Renal cortex interstitium (tissue), 11 donors: ENCODE results near the gene MEGF8. TPM values are rescaled to one million over a fixed set of nuclear protein-coding genes. Genes with fewer than 3 reads are reported as not detected.
A peak's percentile ranks its signal among the peaks of the same experiment; 100 is the strongest.

Experiments
- DNase-seq, 11 donors: peaks; one replicate each; pipeline ENCODE4 v3.0.0-alpha.2; 2013; ENCODE audit warnings: low read depth in 9 of 11, low spot score in 4 of 11; ENCODE audit errors: extremely low read depth in 1 of 11
- polyA plus RNA-seq, 3 donors: library from polyadenylated mRNA; unstranded; fragments of 120-200 nt; gene quantifications; one replicate each; pipeline ENCODE4 v1.2.1, GENCODE V29; 2013; ENCODE audit not compliant: insufficient read length in 3 of 3

Gene MEGF8
- polyA plus RNA-seq, 3 donors, result 36.5 to 49.2 (median 47.5) TPM

GRCh38 chr19:42421101-42421500, 95.7 kb downstream of the MEGF8 start:
- no peak for DNase-seq

- no peak for DNase-seq
Observed at GRCh38 chr19:42421591-42422031, 96.2 kb downstream of the MEGF8 start.

GRCh38 chr19:42422092-42422900, 96.9 kb downstream of the MEGF8 start:
- DNase-seq, result no peak

- peak in 7 of 11 donors; percentile 40 to 66 (median 53) for DNase-seq
Observed at GRCh38 chr19:42422901-42423461, 97.5 kb downstream of the MEGF8 start.

- peak; percentile 80 to 95 (median 90) for DNase-seq
Observed at GRCh38 chr19:42423462-42424344, 98.3 kb downstream of the MEGF8 start.

GRCh38 chr19:42424345-42424707, 98.9 kb downstream of the MEGF8 start:
- no peak for DNase-seq

- no peak for DNase-seq
Observed at GRCh38 chr19:42424712-42425131, 99.3 kb downstream of the MEGF8 start.

GRCh38 chr19:42426643-42427042, 101.2 kb downstream of the MEGF8 start:
- DNase-seq, result no peak

- peak in 6 of 11 donors; percentile 40 to 70 (median 57) for DNase-seq
Observed at GRCh38 chr19:42427313-42427712, 101.9 kb downstream of the MEGF8 start, which contains the start of gene LIPE. LIPE (minus strand) TSS chr19:42427388; CDS start chr19:42427149, 239 bp downstream.

Other genes starting within 250 kb of the MEGF8 start
- gene ZNF574, start 249.5 kb upstream of the MEGF8 start, polyA plus RNA-seq, result 10 to 100 TPM; 11.2 to 18.4 (median 15.4) TPM
- gene POU2F2, start 193.2 kb upstream of the MEGF8 start, polyA plus RNA-seq, result 1 to 10 TPM in 1 of 3 donors, under 1 TPM in 2; 0.67 to 1.3 (median 0.92) TPM
- gene DEDD2, start 108.0 kb upstream of the MEGF8 start, polyA plus RNA-seq, result 10 to 100 TPM; 23.8 to 30.5 (median 29.2) TPM
- 1 to 10 TPM; 7.6 to 9.2 (median 9.0) TPM for gene ZNF526, start 105.3 kb upstream of the MEGF8 start, polyA plus RNA-seq
- gene GSK3A, start 83.0 kb upstream of the MEGF8 start, polyA plus RNA-seq, result 10 to 100 TPM; 63.5 to 80.8 (median 74.0) TPM
- gene ERF, start 70.5 kb upstream of the MEGF8 start, polyA plus RNA-seq, result 10 to 100 TPM; 65.2 to 78.9 (median 74.2) TPM
- 10 to 100 TPM; 44.2 to 67.5 (median 62.6) TPM for gene CIC, start 56.4 kb upstream of the MEGF8 start, polyA plus RNA-seq
- 1 to 10 TPM; 1.3 to 2.7 (median 1.4) TPM for gene PRR19, start 23.5 kb upstream of the MEGF8 start, polyA plus RNA-seq
- 100 to 1,000 TPM in 1 of 3 donors, 10 to 100 TPM in 2; 71.2 to 104 (median 73.1) TPM for gene PAFAH1B3, start 23.0 kb upstream of the MEGF8 start, polyA plus RNA-seq
- 1 to 10 TPM in 1 of 3 donors, under 1 TPM in 2; 0.72 to 1.2 (median 0.90) TPM for gene TMEM145, start 12.3 kb upstream of the MEGF8 start, polyA plus RNA-seq
- gene CNFN, start 64.7 kb downstream of the MEGF8 start, polyA plus RNA-seq, result 1 to 10 TPM; 1.3 to 1.6 (median 1.5) TPM
- gene LIPE, start 101.8 kb downstream of the MEGF8 start, polyA plus RNA-seq, result 10 to 100 TPM in 2 of 3 donors, 1 to 10 TPM in 1; 9.7 to 14.0 (median 11.0) TPM
- under 1 TPM in 1 of 3 donors, not detected in 2; 0.11 TPM for gene CXCL17, start 117.3 kb downstream of the MEGF8 start, polyA plus RNA-seq
- 10 to 100 TPM in 2 of 3 donors, 1 to 10 TPM in 1; 9.7 to 18.9 (median 13.4) TPM for gene CEACAM1, start 202.8 kb downstream of the MEGF8 start, polyA plus RNA-seq